ENCODE data around the gene FEZ2.

GRCh38 chr2:36539631-36540030 lies 58.3 kb downstream of the FEZ2 start:
- TF ChIP-seq PAX8 (CRISPR knock-in tag; IDR thresholded peaks at IDR 0.05; ENCODE audit: borderline replicate concordance): no peak
- no peak for TF ChIP-seq ELF4 (CRISPR knock-in tag; IDR thresholded peaks at IDR 0.05; ENCODE audit: borderline replicate concordance)
- TF ChIP-seq CTCF (CRISPR knock-in tag; IDR thresholded peaks at IDR 0.05): no peak
